ENCODE results near the gene DEDD.

DEDD gene

GRCh38 chr1:161153682-161154337 lies 21.3 kb upstream of the DEDD start, which contains the start of gene UFC1:
UFC1 (plus strand) TSS chr1:161153978; CDS start chr1:161153998, 20 bp downstream.
- H3K4me3 ChIP-seq (ENCODE audit: low read depth, low read length): peak within 1 kb of the TSS; percentile 95
- DNase-seq (ENCODE audit: low read depth): peak; percentile 92
- TF ChIP-seq POLR2A (IDR thresholded peaks at IDR 0.05; ENCODE audit: extremely low read depth, insufficient read length): peak; percentile 58
- peak; percentile 74 for TF ChIP-seq MAX (IDR thresholded peaks at IDR 0.05; ENCODE audit: low read depth, low read length)
- peak; percentile 77 for TF ChIP-seq MYC (IDR thresholded peaks at IDR 0.05; ENCODE audit: low read depth, low read length)
- TF ChIP-seq CTCF (IDR thresholded peaks at IDR 0.05; ENCODE audit: low read depth, low read length): no peak

- peak; percentile 43 for DNase-seq (ENCODE audit: low read depth)
- TF ChIP-seq POLR2A (IDR thresholded peaks at IDR 0.05; ENCODE audit: extremely low read depth, insufficient read length) (no peak), MAX (IDR thresholded peaks at IDR 0.05; ENCODE audit: low read depth, low read length) (no peak), MYC (IDR thresholded peaks at IDR 0.05; ENCODE audit: low read depth, low read length) (no peak), CTCF (IDR thresholded peaks at IDR 0.05; ENCODE audit: low read depth, low read length) (no peak)
- H3K4me3 ChIP-seq (ENCODE audit: low read depth, low read length): peak overlapping the region; percentile 95
Measured at GRCh38 chr1:161153176-161153575, 20.7 kb upstream of the DEDD start.

- no peak for DNase-seq (ENCODE audit: low read depth)
- TF ChIP-seq MAX (IDR thresholded peaks at IDR 0.05; ENCODE audit: low read depth, low read length) (no peak), POLR2A (IDR thresholded peaks at IDR 0.05; ENCODE audit: extremely low read depth, insufficient read length) (no peak), MYC (IDR thresholded peaks at IDR 0.05; ENCODE audit: low read depth, low read length) (no peak), CTCF (IDR thresholded peaks at IDR 0.05; ENCODE audit: low read depth, low read length) (no peak)
- H3K4me3 ChIP-seq (ENCODE audit: low read depth, low read length): no peak overlapping the region
Measured at GRCh38 chr1:161145832-161146231, 13.4 kb upstream of the DEDD start.

- no peak for TF ChIP-seq MYC (IDR thresholded peaks at IDR 0.05; ENCODE audit: low read depth, low read length)
- no peak for TF ChIP-seq MAX (IDR thresholded peaks at IDR 0.05; ENCODE audit: low read depth, low read length)
- TF ChIP-seq POLR2A (IDR thresholded peaks at IDR 0.05; ENCODE audit: extremely low read depth, insufficient read length): no peak
- no peak for TF ChIP-seq CTCF (IDR thresholded peaks at IDR 0.05; ENCODE audit: low read depth, low read length)
- DNase-seq (ENCODE audit: low read depth): no peak
- H3K4me3 ChIP-seq (ENCODE audit: low read depth, low read length): no peak overlapping the region
Measured at GRCh38 chr1:161140755-161141400, 8.4 kb upstream of the DEDD start.

GRCh38 chr1:161139766-161140165 lies 7.3 kb upstream of the DEDD start:
- peak; percentile 70 for DNase-seq (ENCODE audit: low read depth)

More at GRCh38 chr1:161139766-161140165, 7.3 kb upstream of the DEDD start:
- TF ChIP-seq CTCF (IDR thresholded peaks at IDR 0.05; ENCODE audit: low read depth, low read length) (peak; percentile 38), MYC (IDR thresholded peaks at IDR 0.05; ENCODE audit: low read depth, low read length) (no peak)
- H3K4me3 ChIP-seq (ENCODE audit: low read depth, low read length): no peak overlapping the region

Data from NB4 (cell line).